CD14-positive monocyte (primary cell): Measurements from ENCODE around the gene CSMD2. TPM values are rescaled to one million over a fixed set of nuclear protein-coding genes. Genes with fewer than 3 reads are reported as not detected.

Experiments used
- DNase-seq, 3 donors: peaks; one replicate each; pipeline ENCODE4 v3.0.0-alpha.2; 2011 to 2022
- H2AFZ ChIP-seq: 2 replicates; pipeline ENCODE4 v1.6.0; 2012; ENCODE audit warnings: mild to moderate bottlenecking, low read depth, low read length, inconsistent platforms; ENCODE audit not compliant: insufficient read depth, poor library complexity, severe bottlenecking
- H3K27ac ChIP-seq, 2 donors: 1 replicate in 1 of 2; 2 replicates in 1 of 2; pipeline ENCODE4 v1.5.1; 2012 to 2013; ENCODE audit warnings: low read length in 2 of 2, control low read depth in 1 of 2, inconsistent platforms in 1 of 2, low read depth in 1 of 2, mild to moderate bottlenecking in 1 of 2
- H3K27me3 ChIP-seq, 2 donors: one replicate each; pipeline versions ENCODE4 v1.6.0 to v1.6.1; 2011 to 2013; ENCODE audit warnings: low read length in 2 of 2; ENCODE audit not compliant: control insufficient read depth in 2 of 2, insufficient read depth in 2 of 2
- H3K36me3 ChIP-seq, 2 donors: replicated peaks in 1 of 2; 1 replicate in 1 of 2; 2 replicates in 1 of 2; pipeline versions ENCODE4 v1.5.1 to v1.6.1; 2012 to 2013; ENCODE audit warnings: low read length in 2 of 2, control low read depth in 1 of 2, inconsistent platforms in 1 of 2, mild to moderate bottlenecking in 1 of 2; ENCODE audit not compliant: insufficient read depth in 2 of 2, control insufficient read depth in 1 of 2
- H3K4me1 ChIP-seq, 2 donors: 1 replicate in 1 of 2; 2 replicates in 1 of 2; pipeline versions ENCODE4 v1.5.1 to v1.6.1; 2012 to 2013; ENCODE audit warnings: low read length in 2 of 2, control low read depth in 1 of 2, inconsistent platforms in 1 of 2, mild to moderate bottlenecking in 1 of 2, moderate library complexity in 1 of 2; ENCODE audit not compliant: insufficient read depth in 2 of 2, control insufficient read depth in 1 of 2
- H3K4me2 ChIP-seq: replicated peaks from 2 replicates; pipeline ENCODE3; 2012; ENCODE audit warnings: low read length, moderate library complexity, mild to moderate bottlenecking; ENCODE audit not compliant: poor library complexity, severe bottlenecking; ENCODE audit errors: extremely low read depth
- H3K4me3 ChIP-seq, 3 experiments: fragments of 200-600 bp in 1 of 3; sonication (generic) in 1 of 3; replicated peaks in 1 of 3; 1 replicate in 2 of 3; 2 replicates in 1 of 3; pipeline ENCODE4 v1.5.1; 2011 to 2013; ENCODE audit warnings: low read length in 3 of 3, mild to moderate bottlenecking in 3 of 3, control low read depth in 2 of 3, low read depth in 2 of 3, inconsistent platforms in 1 of 3, moderate library complexity in 1 of 3
- H3K79me2 ChIP-seq: 2 replicates; pipeline ENCODE4 v1.6.0; 2012; ENCODE audit warnings: mild to moderate bottlenecking, control low read depth, inconsistent platforms, low read length, moderate library complexity; ENCODE audit not compliant: insufficient read depth
- H3K9ac ChIP-seq: 2 replicates; pipeline ENCODE4 v1.6.0; 2017; ENCODE audit warnings: low read length, mild to moderate bottlenecking; ENCODE audit not compliant: insufficient read depth, poor library complexity, severe bottlenecking
- H3K9me3 ChIP-seq, 2 donors: replicated peaks in 1 of 2; 1 replicate in 1 of 2; 2 replicates in 1 of 2; pipeline versions ENCODE4 v1.5.1 to v1.6.1; 2012 to 2013; ENCODE audit warnings: low read length in 2 of 2, control low read depth in 1 of 2; ENCODE audit not compliant: control insufficient read depth in 1 of 2, insufficient read depth in 1 of 2
- H4K20me1 ChIP-seq: 2 replicates; pipeline ENCODE4 v1.6.0; 2012; ENCODE audit warnings: mild to moderate bottlenecking, low read length, control low read depth, moderate library complexity; ENCODE audit not compliant: insufficient read depth
- H3K27ac Mint-ChIP-seq, 7 donors: one replicate each; pipeline ENCODE4 v1.8.0; 2020; ENCODE audit warnings: mild to moderate bottlenecking in 7 of 7, mixed read lengths in 7 of 7, moderate library complexity in 6 of 7, inconsistent platforms in 2 of 7
- H3K27me3 Mint-ChIP-seq, 3 donors: one replicate each; pipeline ENCODE4 v1.8.0; 2021 to 2022; ENCODE audit warnings: low read depth in 3 of 3, mild to moderate bottlenecking in 3 of 3, mixed read lengths in 3 of 3, moderate library complexity in 3 of 3, inconsistent platforms in 1 of 3
- H3K36me3 Mint-ChIP-seq, 2 donors: one replicate each; pipeline ENCODE4 v1.8.0; 2020; ENCODE audit warnings: mixed read lengths in 2 of 2, inconsistent platforms in 1 of 2, mild to moderate bottlenecking in 1 of 2
- H3K4me1 Mint-ChIP-seq: one replicate; pipeline ENCODE4 v1.8.0; 2020; ENCODE audit warnings: mild to moderate bottlenecking, mixed read lengths
- H3K4me3 Mint-ChIP-seq, 2 donors: one replicate each; pipeline ENCODE4 v1.8.0; 2020; ENCODE audit warnings: mild to moderate bottlenecking in 2 of 2, mixed read lengths in 2 of 2, moderate library complexity in 1 of 2
- H3K9me3 Mint-ChIP-seq, 7 donors: one replicate each; pipeline ENCODE4 v1.8.0; 2020 to 2022; ENCODE audit warnings: mixed read lengths in 7 of 7, mild to moderate bottlenecking in 6 of 7, moderate library complexity in 6 of 7, inconsistent platforms in 2 of 7
- WGBS: methylation state at CpG from one replicate; pipeline ENCODE4 v1.1.5; 2013; ENCODE audit warnings: missing lambda C conversion rate; ENCODE audit not compliant: insufficient coverage; 5-methylcytosine and 5-hydroxymethylcytosine counted together
- intact Hi-C, 2 donors: fragments of 100-400 bp; cut with micrococcal nuclease; formaldehyde crosslinking; loops; one replicate each; pipeline versions ENCODE4 v1.15.0 to v1.15.1; 2023
- polyA plus RNA-seq, 3 donors: library from polyadenylated mRNA; depleted of rRNA in 1 of 3; unstranded in 2 of 3; stranded (reverse) in 1 of 3; fragments of 300-500 nt in 2 of 3; fragments of >200 nt in 1 of 3; fragmentation: Illumina TruSeq in 2 of 3; gene quantifications; 1 replicate in 2 of 3; 2 replicates in 1 of 3; pipeline ENCODE4 v1.2.3, GENCODE V29; 2012 to 2021
- TF ChIP-seq, protein P1 (sequence below): fragments of 200-600 bp; IDR thresholded peaks from one replicate; pipeline ENCODE4 v1.8.0; 2022; ENCODE audit warnings: antibody characterized with exemption, mild to moderate bottlenecking

Gene CSMD2
- polyA plus RNA-seq, 3 donors: 0.04 TPM; not detected in 2

DNA sequence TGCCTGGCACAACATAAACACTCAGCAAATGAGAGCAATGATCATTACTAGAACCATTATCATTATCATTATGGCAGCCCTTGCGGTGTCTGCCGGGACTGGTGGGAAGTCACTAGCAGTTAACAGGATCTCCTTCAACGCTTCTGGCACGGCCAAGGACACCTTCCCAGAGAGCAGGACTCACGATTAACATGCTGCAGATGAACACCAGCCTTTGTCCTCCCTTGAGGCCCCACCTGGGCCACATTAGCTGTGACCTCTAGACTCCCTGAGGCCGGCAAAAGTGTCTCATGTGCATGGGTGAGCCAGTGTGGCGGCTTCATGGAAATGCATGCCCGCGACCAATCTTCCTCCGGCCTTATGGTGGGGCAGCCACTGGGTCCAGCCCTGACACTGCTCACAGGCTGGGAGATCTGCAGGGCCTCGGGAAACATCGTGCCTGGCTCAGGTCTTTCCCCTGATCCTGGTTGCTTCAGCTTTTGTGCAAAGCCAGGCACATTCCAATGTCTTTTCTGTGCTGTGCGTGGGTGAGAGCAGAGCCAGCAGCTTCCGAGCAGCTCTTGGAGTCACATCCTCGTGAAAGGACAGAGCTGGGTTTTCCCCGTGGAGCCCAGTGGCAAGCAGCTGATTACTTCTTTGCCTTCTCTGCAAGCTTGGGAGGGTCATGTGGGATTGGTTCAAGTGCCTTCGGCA, 193.9 kb downstream of the CSMD2 start:
- Mint-ChIP-seq H3K27ac (no peak overlapping the region), H3K27me3 (peaks cover 3 to 4% (median 3%) of the 10 kb centered on the region in 3 donors), H3K4me3 (no peak overlapping the region), H3K36me3 (no peaks in the 10 kb centered on the region), H3K4me1 (no peaks in the 10 kb centered on the region), H3K9me3 (peaks cover 0 to 6% (median 0%) of the 10 kb centered on the region in 7 donors)
- H3K9me3 ChIP-seq: no peaks in the 10 kb centered on the region
- H3K27ac ChIP-seq: no peak overlapping the region
- WGBS: 84% methylated on average over 16 of the region's 17 CpGs
- no peak overlapping the region for H3K4me3 ChIP-seq
- H2AFZ ChIP-seq: no peak overlapping the region
- DNase-seq: no peak
- H3K36me3 ChIP-seq: no peaks in the 10 kb centered on the region
- H4K20me1 ChIP-seq: no peaks in the 10 kb centered on the region
- H3K79me2 ChIP-seq: no peaks in the 10 kb centered on the region
- TF ChIP-seq, protein P1, sequence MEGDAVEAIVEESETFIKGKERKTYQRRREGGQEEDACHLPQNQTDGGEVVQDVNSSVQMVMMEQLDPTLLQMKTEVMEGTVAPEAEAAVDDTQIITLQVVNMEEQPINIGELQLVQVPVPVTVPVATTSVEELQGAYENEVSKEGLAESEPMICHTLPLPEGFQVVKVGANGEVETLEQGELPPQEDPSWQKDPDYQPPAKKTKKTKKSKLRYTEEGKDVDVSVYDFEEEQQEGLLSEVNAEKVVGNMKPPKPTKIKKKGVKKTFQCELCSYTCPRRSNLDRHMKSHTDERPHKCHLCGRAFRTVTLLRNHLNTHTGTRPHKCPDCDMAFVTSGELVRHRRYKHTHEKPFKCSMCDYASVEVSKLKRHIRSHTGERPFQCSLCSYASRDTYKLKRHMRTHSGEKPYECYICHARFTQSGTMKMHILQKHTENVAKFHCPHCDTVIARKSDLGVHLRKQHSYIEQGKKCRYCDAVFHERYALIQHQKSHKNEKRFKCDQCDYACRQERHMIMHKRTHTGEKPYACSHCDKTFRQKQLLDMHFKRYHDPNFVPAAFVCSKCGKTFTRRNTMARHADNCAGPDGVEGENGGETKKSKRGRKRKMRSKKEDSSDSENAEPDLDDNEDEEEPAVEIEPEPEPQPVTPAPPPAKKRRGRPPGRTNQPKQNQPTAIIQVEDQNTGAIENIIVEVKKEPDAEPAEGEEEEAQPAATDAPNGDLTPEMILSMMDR: no peak
- no peaks in the 10 kb centered on the region for H3K4me1 ChIP-seq
- H3K9ac ChIP-seq: no peak overlapping the region
- intact Hi-C loops: no loop called here
- no peaks in the 10 kb centered on the region for H3K27me3 ChIP-seq
- no peak overlapping the region for H3K4me2 ChIP-seq

GRCh38 chr1:33970148-33970825, 194.7 kb downstream of the CSMD2 start:
- Mint-ChIP-seq H3K27ac (peak overlapping the region in 1 of 7 donors; percentile 2), H3K27me3 (peaks cover 0 to 4% (median 3%) of the 10 kb centered on the region in 3 donors), H3K4me3 (no peak overlapping the region), H3K36me3 (no peaks in the 10 kb centered on the region), H3K9me3 (peaks cover 0 to 10% (median 0%) of the 10 kb centered on the region in 7 donors), H3K4me1 (no peaks in the 10 kb centered on the region)
- Histone ChIP-seq H4K20me1 (no peaks in the 10 kb centered on the region), H3K27ac (no peak overlapping the region), H3K36me3 (no peaks in the 10 kb centered on the region), H2AFZ (no peak overlapping the region), H3K27me3 (no peaks in the 10 kb centered on the region), H3K4me1 (no peaks in the 10 kb centered on the region), H3K4me2 (no peak overlapping the region), H3K79me2 (no peaks in the 10 kb centered on the region), H3K4me3 (no peak overlapping the region), H3K9ac (no peak overlapping the region), H3K9me3 (no peaks in the 10 kb centered on the region)
- TF ChIP-seq, protein P1: no peak
- WGBS: 89% methylated on average over 5 of the region's 5 CpGs
- intact Hi-C loops: no loop called here
- no peak for DNase-seq
